NCI-H2081 (cell line): ENCODE results near the gene SMCO3.

Experiments
- DNase-seq, 2 experiments: peaks; one replicate each; lab custom pipeline; 2025; lab: John Stamatoyannopoulos, UW

SMCO3 gene

DNA sequence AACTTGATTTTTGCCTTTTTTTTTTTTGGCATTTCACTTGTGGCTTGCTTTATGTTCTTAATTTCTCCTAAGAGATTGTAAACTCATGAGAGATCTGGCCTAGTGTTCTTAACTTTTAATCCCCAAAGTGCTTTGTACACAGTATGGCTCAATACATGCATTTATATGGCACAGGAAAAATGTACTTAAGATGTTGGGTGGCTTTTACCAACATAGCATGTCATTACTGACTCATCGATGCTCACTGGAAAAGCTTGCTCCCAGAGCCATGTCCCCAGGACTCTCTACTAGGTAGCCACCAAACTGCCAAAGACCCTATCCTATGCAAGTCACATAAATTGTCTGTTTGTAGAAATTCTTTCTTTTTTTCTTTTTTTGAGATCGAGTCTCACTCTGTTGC lies 13.1 kb upstream of the SMCO3 start:
- no peak for DNase-seq

DNA sequence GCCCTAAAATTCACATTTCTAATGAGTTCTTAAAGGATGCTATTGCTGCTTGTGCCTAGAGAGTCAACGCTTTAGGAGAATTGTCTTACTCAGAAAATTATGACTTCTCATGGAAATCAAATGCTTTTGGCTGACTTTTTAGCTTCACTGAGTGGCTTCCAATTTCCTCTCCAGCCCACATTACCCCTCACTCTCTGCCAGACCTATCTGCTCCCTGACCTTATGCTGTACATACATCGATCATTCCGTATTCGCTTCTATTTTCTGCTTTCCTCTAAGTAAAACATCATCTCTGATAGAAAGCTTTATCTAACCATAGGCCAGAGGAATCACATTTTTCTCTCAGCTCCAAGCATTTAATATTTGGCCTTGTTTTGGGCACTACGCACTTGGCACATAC lies 12.5 kb upstream of the SMCO3 start:
- no peak for DNase-seq

- DNase-seq = no peak
Measured at GRCh38 chr12:14825256-14825655, 11.3 kb upstream of the SMCO3 start.

- no peak for DNase-seq
Measured at GRCh38 chr12:14824012-14824634, 10.1 kb upstream of the SMCO3 start.

DNA sequence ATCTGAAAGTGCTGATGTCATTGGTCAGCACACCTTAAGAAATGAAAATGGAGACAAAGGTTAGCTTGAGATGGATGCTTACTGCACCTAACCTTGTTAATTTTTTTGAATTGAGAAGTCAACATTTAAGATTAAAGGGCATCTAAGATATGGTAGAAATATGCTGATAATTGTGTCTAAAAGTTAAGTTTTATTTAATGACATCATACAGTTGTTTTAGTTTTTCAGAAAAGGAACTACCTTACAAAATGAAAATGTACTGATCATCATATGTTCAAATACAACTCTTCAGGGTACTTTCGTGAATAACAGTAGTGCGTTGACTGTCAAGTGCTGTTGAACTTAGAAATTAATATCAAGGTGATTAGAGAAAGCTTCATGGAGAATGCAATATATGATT lies 2.5 kb downstream of the SMCO3 start:
- no peak for DNase-seq

GRCh38 chr12:14810953-14811483 lies 3.0 kb downstream of the SMCO3 start:
- DNase-seq = peak; percentile 13 to 49

GRCh38 chr12:14810167-14810952 lies 3.6 kb downstream of the SMCO3 start:
- no peak for DNase-seq

DNA sequence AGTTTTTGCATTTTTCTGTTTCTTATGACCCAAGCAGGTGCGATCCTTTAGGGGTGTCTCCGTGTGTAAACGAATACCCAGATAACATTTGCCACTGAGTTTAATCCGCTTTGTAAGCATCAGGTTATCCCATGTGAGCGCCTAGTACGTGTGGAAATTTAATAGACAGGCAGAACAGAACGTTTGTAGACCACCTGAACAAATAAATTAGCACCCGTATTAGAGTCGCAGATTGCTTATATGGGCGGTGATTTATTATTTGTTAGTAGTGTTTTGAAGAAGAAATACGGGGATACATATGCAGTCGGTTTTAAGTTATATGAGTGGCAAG lies 10.2 kb downstream of the SMCO3 start:
- DNase-seq = peak; percentile 60 to 79

- peak; percentile 96 to 100 for DNase-seq
Measured at GRCh38 chr12:14803011-14803829, 10.8 kb downstream of the SMCO3 start, which contains the start of the genes C12orf60 and WBP11. C12orf60 (plus strand) TSS chr12:14803670; CDS start chr12:14822936, 19,266 bp downstream. WBP11 (minus strand) TSS chr12:14803478; CDS start chr12:14801383, 2,095 bp downstream.

GRCh38 chr12:14802721-14803010 lies 11.3 kb downstream of the SMCO3 start:
- DNase-seq = no peak

DNA sequence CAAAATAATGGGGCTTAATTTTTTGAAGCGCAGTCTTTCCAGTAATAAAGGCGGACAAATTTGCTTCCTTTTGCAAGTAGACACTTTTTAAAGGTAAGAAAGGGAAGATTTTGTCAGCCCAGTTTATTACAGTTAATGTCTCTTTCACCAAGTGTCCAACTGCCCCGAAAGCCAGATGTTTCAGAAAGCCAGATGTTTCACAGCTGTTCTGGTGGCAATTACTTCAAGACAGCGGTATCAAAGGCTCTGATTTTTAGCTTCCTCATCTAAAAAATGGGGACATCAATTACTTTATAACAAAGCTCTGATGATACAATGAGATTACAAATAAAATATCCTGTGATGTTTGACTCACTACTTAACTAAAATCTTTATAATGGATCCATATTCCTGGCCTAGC lies 11.7 kb downstream of the SMCO3 start:
- no peak for DNase-seq

DNA sequence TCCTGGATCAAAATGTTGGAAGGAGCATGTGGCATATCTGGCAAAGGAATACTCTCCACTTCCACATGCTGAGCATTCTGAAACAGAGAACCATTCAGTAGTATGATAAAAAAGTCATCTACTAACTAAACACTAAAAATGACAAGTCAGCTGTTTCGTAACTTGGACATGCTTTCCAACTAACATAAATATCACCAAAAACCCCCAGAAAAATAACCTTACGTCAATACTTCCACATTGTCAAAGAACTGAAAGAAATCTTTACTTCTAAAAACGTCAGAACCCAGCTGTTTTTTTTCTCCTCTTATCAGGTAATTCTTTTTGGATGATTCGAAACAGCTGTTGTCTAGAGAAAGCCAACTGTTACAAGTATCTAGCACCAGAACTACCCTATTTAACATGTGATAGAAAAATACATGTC lies 18.9 kb downstream of the SMCO3 start:
- DNase-seq = no peak

DNA sequence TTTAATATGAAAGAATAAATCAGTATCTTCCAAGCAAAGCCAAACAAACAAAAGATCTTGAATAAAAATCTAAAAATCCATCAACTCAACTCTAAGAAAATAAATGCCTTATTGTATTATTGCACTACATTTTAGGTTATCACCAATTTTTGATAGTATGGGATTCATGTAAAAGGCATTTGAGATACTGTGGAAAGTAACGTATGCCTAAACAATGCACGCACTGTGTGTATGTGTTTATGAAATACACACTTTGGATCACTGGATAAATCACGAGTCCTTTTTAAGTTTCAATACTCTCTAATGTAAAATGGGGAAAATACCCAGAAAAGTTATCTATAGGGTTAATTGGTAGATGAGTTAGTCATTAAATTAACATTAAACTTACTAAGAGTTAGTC lies 28.4 kb downstream of the SMCO3 start:
- DNase-seq = no peak

DNA sequence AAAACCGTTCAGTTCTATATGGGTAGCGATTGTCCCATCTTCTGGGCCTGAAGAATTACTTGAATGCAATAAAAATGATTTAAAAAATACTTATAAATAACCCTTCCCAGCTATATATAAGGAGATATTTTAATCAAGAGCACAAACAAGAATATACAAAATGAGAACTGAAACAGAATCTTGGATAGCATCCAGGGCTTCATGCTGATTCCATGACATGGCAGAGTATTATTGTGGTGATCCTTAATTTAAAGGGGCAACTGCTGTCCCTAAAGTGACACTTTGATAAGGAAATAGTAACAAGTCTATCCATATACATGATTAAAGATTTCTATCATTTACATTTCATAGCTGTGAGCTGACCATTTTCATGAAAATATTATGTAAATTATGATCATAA lies 29.5 kb downstream of the SMCO3 start:
- DNase-seq = no peak

DNA sequence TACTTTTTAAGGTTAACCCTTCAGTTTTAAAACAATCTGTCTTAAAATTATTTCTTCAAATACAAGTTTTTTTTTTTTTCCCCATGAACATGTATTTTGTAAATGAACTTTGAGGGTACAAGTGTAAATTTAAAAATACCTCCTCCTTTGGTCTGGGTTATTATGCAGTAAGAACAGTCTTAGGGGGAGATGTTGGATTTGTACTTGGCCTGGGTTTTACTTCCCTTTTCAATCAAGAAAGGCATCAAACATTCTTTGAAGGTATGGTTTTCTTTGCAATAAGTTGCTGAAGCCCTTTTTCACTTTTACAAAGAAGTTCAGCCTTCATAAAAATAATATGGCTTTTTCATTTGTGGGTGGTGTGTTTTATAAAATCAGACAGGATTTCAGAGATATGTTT lies 31.2 kb downstream of the SMCO3 start:
- DNase-seq = no peak

DNA sequence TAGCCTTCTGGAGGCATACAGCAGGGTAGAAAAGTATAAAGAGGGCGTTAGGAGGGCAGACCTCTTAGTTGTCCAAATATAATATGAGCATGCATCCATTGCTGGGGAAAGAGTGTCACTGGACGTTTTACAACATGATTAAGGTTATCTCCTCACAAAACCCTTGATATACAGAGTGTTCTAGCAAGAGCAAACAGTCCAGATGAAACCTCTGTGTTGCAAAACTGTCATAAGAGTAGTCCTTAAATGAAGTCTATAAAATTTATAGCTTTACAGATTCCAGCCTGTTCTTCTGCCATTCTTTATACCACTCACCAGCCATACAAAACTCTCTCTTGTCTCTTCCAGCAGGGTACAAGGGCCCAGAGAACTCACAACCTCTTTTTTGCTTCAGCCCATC lies 32.4 kb downstream of the SMCO3 start:
- DNase-seq = no peak

GRCh38 chr12:14780859-14781258 lies 33.1 kb downstream of the SMCO3 start:
- DNase-seq = no peak

DNA sequence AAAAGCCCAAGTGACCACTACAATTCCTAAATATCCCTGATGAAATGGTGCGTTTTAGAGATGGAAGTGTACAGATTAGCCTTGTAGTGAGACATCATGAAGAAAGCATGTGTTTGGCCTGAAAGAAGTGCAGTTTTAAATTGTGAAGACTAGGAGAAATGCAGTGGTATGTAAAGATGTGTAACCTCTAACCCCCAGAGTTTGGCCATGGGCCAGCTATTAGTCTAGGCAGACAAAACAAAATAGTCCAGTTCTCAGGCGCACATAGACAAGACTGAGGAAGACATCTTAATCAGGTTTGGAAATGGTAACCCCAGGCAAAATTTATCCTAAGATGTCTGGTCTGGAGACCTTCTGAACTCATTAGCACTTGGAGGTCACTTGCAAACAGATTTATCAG lies 34.1 kb downstream of the SMCO3 start:
- no peak for DNase-seq

DNA sequence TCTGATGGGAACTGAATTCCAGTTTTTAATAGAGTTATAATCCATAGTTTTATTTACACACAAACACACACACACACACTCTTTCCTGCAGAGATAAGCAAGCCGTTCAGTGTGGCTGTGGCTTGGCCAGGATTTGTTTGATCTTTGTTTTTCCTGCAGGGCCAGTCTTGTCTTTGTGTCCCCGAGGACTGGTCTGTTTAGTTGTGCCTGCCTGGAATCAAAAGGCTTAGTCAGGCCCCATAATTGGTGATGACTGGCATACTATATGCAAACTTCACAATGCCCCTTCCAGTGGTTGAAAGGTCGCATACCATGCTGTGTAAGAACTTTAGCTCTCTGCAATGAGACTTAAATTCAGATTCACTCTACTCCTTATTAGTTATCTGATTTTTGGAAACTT lies 36.7 kb downstream of the SMCO3 start:
- peak in 1 of 2 experiments; percentile 52 for DNase-seq

GRCh38 chr12:14776236-14776961 lies 37.6 kb downstream of the SMCO3 start:
- DNase-seq = no peak

DNA sequence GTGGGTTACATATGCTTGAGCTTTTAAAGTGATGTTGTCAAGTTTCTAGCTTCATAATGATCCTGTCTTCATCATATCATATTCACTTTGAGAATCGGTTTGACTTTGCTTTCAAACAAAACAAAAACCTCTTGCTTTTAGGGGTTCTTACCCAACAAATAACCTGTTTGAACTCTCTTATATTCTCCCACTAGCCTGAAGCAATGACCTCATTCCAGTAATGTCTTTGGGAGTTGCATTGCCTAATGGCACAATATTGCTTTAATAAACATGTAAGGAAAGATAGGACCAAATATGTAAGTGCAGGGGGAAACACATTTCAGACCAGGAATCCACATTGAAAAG lies 38.4 kb downstream of the SMCO3 start:
- no peak for DNase-seq
